ENCODE measurements around the gene HOXB2. TPM values are rescaled to one million over a fixed set of nuclear protein-coding genes. Genes with fewer than 3 reads are reported as not detected.

Gene HOXB2
- total and polyA plus RNA-seq, 2 of the 8 experiments (the other 6 are each of a cell fraction or from before 2014, with no cell fraction given), result not detected

GRCh38 chr17:48564188-48565021 is 19.5 kb upstream of the HOXB2 start:
- ChIA-PET CTCF (ENCODE audit: partially characterized antibody) (interaction anchor here (0.8 to 3.4 kb wide), 13 partner anchors 10 to 189 kb away, joined by 3 to 14 read pairs (median 4); partner anchors contain the start of gene HOXB5), POLR2A (ENCODE audit: partially characterized antibody) (interaction anchor here (1.8 kb wide), 1 partner anchor 49 kb away, joined by 4 read pairs; no protein-coding TSS in a partner anchor)
- no peak for FAIRE-seq
- Histone ChIP-seq H2BK5ac (ENCODE audit: low read depth, low read length) (no peak overlapping the region), H2AFZ (ENCODE audit: low read length) (no peak overlapping the region), H2BK12ac (ENCODE audit: low read depth, low read length) (peak overlapping the region; percentile 18), H2BK20ac (ENCODE audit: low read length) (no peak overlapping the region), H3K4ac (replicated peaks; ENCODE audit: insufficient read length, low read depth, low read length) (no peak overlapping the region), H3K9ac (replicated peaks in 1 of 4; ENCODE audit: extremely low read depth in 1 of 4, low read depth in 3 of 4, low read length in 3 of 4) (no peak overlapping the region), H4K20me1 (replicated peaks in 1 of 2; ENCODE audit: control insufficient read depth in 1 of 2, insufficient read depth in 2 of 2, low read length in 2 of 2) (peaks cover 2 to 35% of the 10 kb centered on the region in 2 experiments), H3K23ac (ENCODE audit: insufficient read length) (no peak overlapping the region), H3K23me2 (ENCODE audit: low read depth, low read length) (peaks cover 4% of the 10 kb centered on the region; the same call in 1 of the 2 replicates), H3K79me2 (ENCODE audit: control insufficient read depth in 1 of 2, insufficient read depth in 2 of 2, low read length in 2 of 2) (no peaks in the 10 kb centered on the region), H3K4me3 (ENCODE audit: extremely low read depth in 1 of 4, insufficient read depth in 2 of 4, low read depth in 3 of 4, low read length in 4 of 4) (peak overlapping the region in 1 of 4 experiments; percentile 42; a peak in 3 of 8 replicates), H3K36me3 (ENCODE audit: control insufficient read depth in 2 of 4, insufficient read depth in 4 of 4, low read length in 3 of 4) (peaks cover 0 to 5% (median 0%) of the 10 kb centered on the region in 4 experiments; a peak in 1 of 8 replicates), H3K27ac (ENCODE audit: low read depth, low read length) (no peak overlapping the region), H2BK15ac (ENCODE audit: low read length) (no peak overlapping the region), H3K9me3 (ENCODE audit: insufficient read depth in 2 of 2, low read depth in 1 of 2, low read length in 1 of 2) (no peaks in the 10 kb centered on the region), H3K4me1 (replicated peaks in 1 of 4; ENCODE audit: control insufficient read depth in 3 of 4, insufficient read depth in 4 of 4, low read length in 3 of 4) (peaks cover 0 to 8% (median 4%) of the 10 kb centered on the region in 4 experiments; a peak in 5 of 7 replicates), H3K4me2 (ENCODE audit: insufficient read depth in 1 of 2, low read depth in 2 of 2, low read length in 2 of 2) (peak overlapping the region; percentile 7 to 55), H4K91ac (replicated peaks; ENCODE audit: insufficient read length, low read length) (no peak overlapping the region), H3K18ac (ENCODE audit: extremely low read depth, low read length) (no peak overlapping the region), H3K14ac (ENCODE audit: insufficient read length) (no peak overlapping the region), H2BK120ac (replicated peaks; ENCODE audit: low read depth, low read length) (no peak overlapping the region), H3K79me1 (ENCODE audit: low read depth, low read length) (no peaks in the 10 kb centered on the region), H4K5ac (ENCODE audit: insufficient read length, low read depth, low read length) (no peak overlapping the region), H2AK5ac (ENCODE audit: low read depth, low read length) (no peak overlapping the region), H4K8ac (ENCODE audit: extremely low read depth, insufficient read depth, low read length) (no peak overlapping the region), H3K56ac (replicated peaks; ENCODE audit: insufficient read length, low read depth, low read length) (no peak overlapping the region), H3K27me3 (replicated peaks in 1 of 4; ENCODE audit: control insufficient read depth in 3 of 4, extremely low read depth in 1 of 4, insufficient read depth in 3 of 4, low read length in 3 of 4) (peaks cover 99 to 100% (median 100%) of the 10 kb centered on the region in 4 experiments)
- WGBS, 2 experiments (ENCODE audit: extremely low coverage in 1 of 2, insufficient coverage in 1 of 2, insufficient read length in 1 of 2, insufficient replicate concordance in 2 of 2, low coverage in 1 of 2, low lambda C conversion rate in 2 of 2, missing lambda C conversion rate in 1 of 2), result 4% methylated on average over 22 of the region's 73 CpGs; no CpG with 5 or more reads in 1 of the 2 experiments
- no peak for DNase-seq (ENCODE audit: low read depth in 1 of 2, low spot score in 2 of 2)
- TF ChIP-seq EZH2 (IDR thresholded peaks at IDR 0.05; ENCODE audit: low read depth, low read length, severe bottlenecking) (peak; percentile 95), HDAC2 (IDR thresholded peaks at IDR 0.05; ENCODE audit: borderline replicate concordance in 1 of 2, low read depth in 2 of 2, low read length in 2 of 2) (no peak), TAF1 (IDR thresholded peaks at IDR 0.05; ENCODE audit: low read depth, low read length) (no peak), YY1 (IDR thresholded peaks at IDR 0.05; ENCODE audit: low read depth, low read length) (0 out of 2 replicates have a peak, but pooled peaks have one; percentile 40), SUZ12 (IDR thresholded peaks at IDR 0.05; ENCODE audit: low read length) (peak; percentile 94), RNF2 (IDR thresholded peaks at IDR 0.05; ENCODE audit: borderline replicate concordance, low read depth, low read length, missing control alignments, poor library complexity, severe bottlenecking) (peak; percentile 76), NRF1 (IDR thresholded peaks at IDR 0.05; ENCODE audit: low read depth, low read length) (no peak), KDM4A (IDR thresholded peaks at IDR 0.05; ENCODE audit: low read depth, low read length, severe bottlenecking) (no peak), RXRA (IDR thresholded peaks at IDR 0.05; ENCODE audit: insufficient read depth, low read depth, low read length) (no peak), TAF7 (optimal IDR thresholded peaks at IDR 0.05; ENCODE audit: borderline replicate concordance, low read depth, low read length) (no peak)
